ENCODE measurements around the gene NAGLU.
A peak's percentile ranks its signal among the peaks of the same experiment; 100 is the strongest.

The NAGLU gene

DNA sequence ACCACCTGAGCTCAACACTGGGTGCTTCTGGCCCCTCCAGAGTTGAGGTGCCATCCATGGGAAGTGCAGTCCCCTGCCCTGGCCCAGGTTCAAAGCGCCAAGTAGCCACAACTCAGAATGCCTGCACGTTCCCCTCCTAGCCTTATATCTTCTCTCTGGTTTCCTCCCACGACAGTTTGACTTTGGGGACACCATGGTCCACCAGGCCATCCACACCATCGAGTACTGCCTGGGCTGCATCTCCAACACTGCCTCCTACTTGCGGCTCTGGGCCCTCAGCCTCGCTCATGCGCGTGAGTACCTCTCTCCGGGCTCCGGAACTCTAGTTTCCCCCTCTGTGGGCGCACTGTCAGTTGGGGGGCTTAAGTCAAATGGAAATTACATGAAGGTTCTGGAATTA, 22.4 kb upstream of the NAGLU start:
- DNase-seq (ENCODE audit: low spot score), result no peak
- in situ Hi-C loops (cut with MboI; ENCODE audit: low sequenced_read_pairs, unreplicated experiment), result no loop called here
- TF ChIP-seq, protein P1, sequence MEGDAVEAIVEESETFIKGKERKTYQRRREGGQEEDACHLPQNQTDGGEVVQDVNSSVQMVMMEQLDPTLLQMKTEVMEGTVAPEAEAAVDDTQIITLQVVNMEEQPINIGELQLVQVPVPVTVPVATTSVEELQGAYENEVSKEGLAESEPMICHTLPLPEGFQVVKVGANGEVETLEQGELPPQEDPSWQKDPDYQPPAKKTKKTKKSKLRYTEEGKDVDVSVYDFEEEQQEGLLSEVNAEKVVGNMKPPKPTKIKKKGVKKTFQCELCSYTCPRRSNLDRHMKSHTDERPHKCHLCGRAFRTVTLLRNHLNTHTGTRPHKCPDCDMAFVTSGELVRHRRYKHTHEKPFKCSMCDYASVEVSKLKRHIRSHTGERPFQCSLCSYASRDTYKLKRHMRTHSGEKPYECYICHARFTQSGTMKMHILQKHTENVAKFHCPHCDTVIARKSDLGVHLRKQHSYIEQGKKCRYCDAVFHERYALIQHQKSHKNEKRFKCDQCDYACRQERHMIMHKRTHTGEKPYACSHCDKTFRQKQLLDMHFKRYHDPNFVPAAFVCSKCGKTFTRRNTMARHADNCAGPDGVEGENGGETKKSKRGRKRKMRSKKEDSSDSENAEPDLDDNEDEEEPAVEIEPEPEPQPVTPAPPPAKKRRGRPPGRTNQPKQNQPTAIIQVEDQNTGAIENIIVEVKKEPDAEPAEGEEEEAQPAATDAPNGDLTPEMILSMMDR (IDR thresholded peaks at IDR 0.05; ENCODE audit: borderline replicate concordance, control extremely low read depth, extremely low read depth, insufficient read depth, missing control alignments), result no peak

DNA sequence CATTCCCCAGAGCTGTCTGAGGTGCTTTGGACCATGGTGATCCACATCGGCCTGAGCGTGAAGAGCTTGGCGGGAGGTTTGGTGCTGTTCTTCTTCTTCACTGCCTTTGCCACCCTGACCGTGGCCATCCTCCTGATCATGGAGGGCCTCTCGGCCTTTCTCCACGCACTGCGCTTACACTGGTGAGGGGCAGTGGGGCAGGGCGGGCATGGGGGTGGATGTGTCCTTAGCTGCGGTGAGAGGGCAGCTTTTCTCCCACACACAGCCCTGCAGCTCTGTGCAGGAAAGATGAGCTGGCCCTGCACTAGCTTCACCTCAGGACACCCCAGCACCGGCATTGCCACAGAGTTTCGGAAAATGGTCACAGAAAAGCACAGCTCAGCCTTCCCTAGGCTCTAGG, 21.8 kb upstream of the NAGLU start:
- in situ Hi-C loops (cut with MboI; ENCODE audit: low sequenced_read_pairs, unreplicated experiment), result no loop called here
- DNase-seq (ENCODE audit: low spot score), result no peak
- TF ChIP-seq, protein P1 (IDR thresholded peaks at IDR 0.05; ENCODE audit: borderline replicate concordance, control extremely low read depth, extremely low read depth, insufficient read depth, missing control alignments), result no peak

DNA sequence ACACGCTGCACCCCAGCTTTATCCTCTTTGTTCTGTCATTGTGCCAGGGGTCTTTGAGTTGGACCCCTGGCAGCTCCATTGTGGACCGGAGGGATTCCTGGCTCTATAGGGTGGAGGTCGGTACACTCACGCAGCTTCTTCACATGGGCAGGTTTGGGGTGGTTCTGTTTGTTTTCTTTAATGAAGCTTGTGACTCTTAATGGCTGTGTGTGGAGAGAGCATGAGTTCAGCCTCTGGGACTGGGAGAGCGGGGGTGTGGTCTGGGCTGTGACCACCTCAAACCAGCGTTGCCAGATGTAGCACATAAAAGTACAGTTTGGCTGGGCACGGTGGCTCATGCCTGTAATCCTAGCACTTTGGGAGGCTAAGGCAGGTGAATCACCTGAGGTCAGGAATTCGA, 21.2 kb upstream of the NAGLU start:
- TF ChIP-seq, protein P1 (IDR thresholded peaks at IDR 0.05; ENCODE audit: borderline replicate concordance, control extremely low read depth, extremely low read depth, insufficient read depth, missing control alignments), result no peak
- DNase-seq (ENCODE audit: low spot score), result no peak
- in situ Hi-C loops (cut with MboI; ENCODE audit: low sequenced_read_pairs, unreplicated experiment), result no loop called here

- DNase-seq (ENCODE audit: low spot score), result peak; percentile 84
- in situ Hi-C loops (cut with MboI; ENCODE audit: low sequenced_read_pairs, unreplicated experiment), result no loop called here
- TF ChIP-seq, protein P1 (IDR thresholded peaks at IDR 0.05; ENCODE audit: borderline replicate concordance, control extremely low read depth, extremely low read depth, insufficient read depth, missing control alignments), result peak; percentile 95
Measured at GRCh38 chr17:42517516-42517915, 18.5 kb upstream of the NAGLU start.

- TF ChIP-seq, protein P1 (IDR thresholded peaks at IDR 0.05; ENCODE audit: borderline replicate concordance, control extremely low read depth, extremely low read depth, insufficient read depth, missing control alignments), result no peak
- DNase-seq (ENCODE audit: low spot score), result no peak
- in situ Hi-C loops (cut with MboI; ENCODE audit: low sequenced_read_pairs, unreplicated experiment), result no loop called here
Measured at GRCh38 chr17:42518046-42518754, 17.8 kb upstream of the NAGLU start.

GRCh38 chr17:42518755-42519545, 17.1 kb upstream of the NAGLU start:
- no peak for DNase-seq (ENCODE audit: low spot score)
- in situ Hi-C loops (cut with MboI; ENCODE audit: low sequenced_read_pairs, unreplicated experiment), result no loop called here
- TF ChIP-seq, protein P1 (IDR thresholded peaks at IDR 0.05; ENCODE audit: borderline replicate concordance, control extremely low read depth, extremely low read depth, insufficient read depth, missing control alignments), result no peak

Data from GM13976 (cell line).